NOMO-1 treated with dmso at 0.1 percent for 144 hours (cell line): ENCODE results near the gene PRRX1.

Experiments used
- DNase-seq: peaks from one replicate; lab custom pipeline; 2025; ENCODE audit not compliant: unreplicated experiment; lab: John Stamatoyannopoulos, UW

PRRX1 gene

GRCh38 chr1:170664093-170664827, at the start of gene PRRX1:
TSS of gene PRRX1 (plus strand) at chr1:170664131. CDS start at chr1:170664219, 88 bp downstream.
- no peak for DNase-seq

- no peak for DNase-seq
Observed at GRCh38 chr1:170617591-170618330, 46.2 kb upstream of the PRRX1 start.

- DNase-seq = no peak
Observed at GRCh38 chr1:170618421-170618820, 45.5 kb upstream of the PRRX1 start.

- no peak for DNase-seq
Observed at GRCh38 chr1:170619241-170620028, 44.5 kb upstream of the PRRX1 start.

- DNase-seq = no peak
Observed at GRCh38 chr1:170620164-170620563, 43.8 kb upstream of the PRRX1 start.

GRCh38 chr1:170623171-170623570, 40.8 kb upstream of the PRRX1 start:
- DNase-seq = no peak

GRCh38 chr1:170624146-170624545, 39.8 kb upstream of the PRRX1 start:
- DNase-seq = no peak

GRCh38 chr1:170630977-170631376, 33.0 kb upstream of the PRRX1 start:
- DNase-seq = no peak

- no peak for DNase-seq
Observed at GRCh38 chr1:170634293-170634692, 29.6 kb upstream of the PRRX1 start.

GRCh38 chr1:170634824-170635410, 29.0 kb upstream of the PRRX1 start:
- DNase-seq = no peak

- no peak for DNase-seq
Observed at GRCh38 chr1:170640581-170640980, 23.4 kb upstream of the PRRX1 start.

- DNase-seq = no peak
Observed at GRCh38 chr1:170657275-170657853, 6.6 kb upstream of the PRRX1 start.

- DNase-seq = no peak
Observed at GRCh38 chr1:170659399-170660035, 4.4 kb upstream of the PRRX1 start.

GRCh38 chr1:170660281-170660713, 3.6 kb upstream of the PRRX1 start:
- DNase-seq = no peak

GRCh38 chr1:170660871-170661645, 2.9 kb upstream of the PRRX1 start:
- no peak for DNase-seq

- no peak for DNase-seq
Observed at GRCh38 chr1:170661646-170662411, 2.1 kb upstream of the PRRX1 start.

GRCh38 chr1:170662561-170663403, 1.1 kb upstream of the PRRX1 start:
- no peak for DNase-seq
